ENCODE data around the gene P2RY12.
A peak's percentile ranks its signal among the peaks of the same experiment; 100 is the strongest.

The P2RY12 gene

GRCh38 chr3:151384741-151385174, at the start of gene P2RY12:
TSS of gene P2RY12 (minus strand) at chr3:151384753. CDS start at chr3:151338845, 45,908 bp downstream.
- peak in 1 of 2 donors; percentile 51 for DNase-seq

GRCh38 chr3:151432616-151433372, 48.2 kb upstream of the P2RY12 start:
- no peak for DNase-seq

- DNase-seq, result no peak
These were observed 47.4 kb upstream of the P2RY12 start for GRCh38 chr3:151431940-151432339.

- no peak for DNase-seq
These were observed 46.4 kb upstream of the P2RY12 start for GRCh38 chr3:151430821-151431484.

GRCh38 chr3:151428386-151428785, 43.8 kb upstream of the P2RY12 start:
- DNase-seq, result no peak

- DNase-seq, result no peak
These were observed 41.7 kb upstream of the P2RY12 start for GRCh38 chr3:151426341-151426657.

- peak in 1 of 2 donors; percentile 2 for DNase-seq
These were observed 41.2 kb upstream of the P2RY12 start for GRCh38 chr3:151425627-151426340.

GRCh38 chr3:151423091-151423490, 38.5 kb upstream of the P2RY12 start:
- no peak for DNase-seq

GRCh38 chr3:151421938-151422337, 37.4 kb upstream of the P2RY12 start:
- no peak for DNase-seq

- DNase-seq, result no peak
These were observed 35.3 kb upstream of the P2RY12 start for GRCh38 chr3:151419806-151420205.

GRCh38 chr3:151415289-151415688, 30.7 kb upstream of the P2RY12 start:
- no peak for DNase-seq

GRCh38 chr3:151412989-151413388, 28.4 kb upstream of the P2RY12 start:
- no peak for DNase-seq

- DNase-seq, result no peak
These were observed 26.5 kb upstream of the P2RY12 start for GRCh38 chr3:151410891-151411559.

GRCh38 chr3:151407928-151408327, 23.4 kb upstream of the P2RY12 start:
- DNase-seq, result no peak

- peak in 1 of 2 donors; percentile 63 for DNase-seq
These were observed 19.8 kb upstream of the P2RY12 start for GRCh38 chr3:151404316-151404715.

GRCh38 chr3:151403246-151403645, 18.7 kb upstream of the P2RY12 start:
- no peak for DNase-seq

- DNase-seq, result no peak
These were observed 17.8 kb upstream of the P2RY12 start for GRCh38 chr3:151402349-151402748.

- DNase-seq, result no peak
These were observed 15.8 kb upstream of the P2RY12 start for GRCh38 chr3:151400341-151400740.

- DNase-seq, result no peak
These were observed 14.3 kb upstream of the P2RY12 start for GRCh38 chr3:151398895-151399294.

GRCh38 chr3:151395806-151396205, 11.3 kb upstream of the P2RY12 start:
- DNase-seq, result no peak

GRCh38 chr3:151394611-151395010, 10.1 kb upstream of the P2RY12 start:
- no peak for DNase-seq

GRCh38 chr3:151393941-151394340, 9.4 kb upstream of the P2RY12 start:
- DNase-seq, result no peak

- no peak for DNase-seq
These were observed 8.7 kb upstream of the P2RY12 start for GRCh38 chr3:151393146-151393830.

Measured in bone marrow (tissue), 2 donors.